Endothelial cell (in vitro differentiated cells): ENCODE data around the gene USP17L21. TPM values are rescaled to one million over a fixed set of nuclear protein-coding genes. Genes with fewer than 3 reads are reported as not detected.
A peak's percentile ranks its signal among the peaks of the same experiment; 100 is the strongest.
"Not testable (repeated sequence)": the region's sequence is repeated elsewhere in the genome, so short reads cannot be mapped to it uniquely, and the experiment has no call there.

ENCODE experiments used
- DNase-seq: peaks from one replicate; pipeline ENCODE4 v3.0.0; 2021; ENCODE audit warnings: low spot score
- H3K27ac Mint-ChIP-seq: one replicate; pipeline ENCODE4 v1.8.0; 2021; ENCODE audit warnings: mixed read lengths, inconsistent platforms; ENCODE audit not compliant: unreplicated experiment
- H3K27me3 Mint-ChIP-seq: one replicate; pipeline ENCODE4 v1.8.0; 2021; ENCODE audit warnings: mild to moderate bottlenecking, moderate library complexity, mixed read lengths, inconsistent platforms; ENCODE audit not compliant: unreplicated experiment
- H3K36me3 Mint-ChIP-seq: one replicate; pipeline ENCODE4 v1.8.0; 2021; ENCODE audit warnings: mild to moderate bottlenecking, low read depth, mixed read lengths, inconsistent platforms; ENCODE audit not compliant: unreplicated experiment
- H3K4me1 Mint-ChIP-seq: one replicate; pipeline ENCODE4 v1.8.0; 2021; ENCODE audit warnings: mild to moderate bottlenecking, mixed read lengths, inconsistent platforms; ENCODE audit not compliant: unreplicated experiment
- H3K4me3 Mint-ChIP-seq: one replicate; pipeline ENCODE4 v1.8.0; 2021; ENCODE audit warnings: mild to moderate bottlenecking, mixed read lengths, inconsistent platforms; ENCODE audit not compliant: unreplicated experiment
- H3K9me3 Mint-ChIP-seq: one replicate; pipeline ENCODE4 v1.8.0; 2021; ENCODE audit warnings: mixed read lengths, inconsistent platforms; ENCODE audit not compliant: unreplicated experiment
- long read RNA-seq: library from polyadenylated mRNA; unstranded; transcript quantifications from one replicate; pipeline ENCODE4 v2.0.0, GENCODE V29; 2020; ENCODE audit not compliant: unreplicated experiment
- total RNA-seq: library from RNA; stranded (reverse); fragmentation: NEBNext Ultra II Directional; extraction: Animal tissue kit (Norgen Biotek cat#: 25700); gene quantifications from one replicate; pipeline ENCODE4 v1.2.1, GENCODE V29; 2021; ENCODE audit not compliant: unreplicated experiment

Gene USP17L21, protein sequence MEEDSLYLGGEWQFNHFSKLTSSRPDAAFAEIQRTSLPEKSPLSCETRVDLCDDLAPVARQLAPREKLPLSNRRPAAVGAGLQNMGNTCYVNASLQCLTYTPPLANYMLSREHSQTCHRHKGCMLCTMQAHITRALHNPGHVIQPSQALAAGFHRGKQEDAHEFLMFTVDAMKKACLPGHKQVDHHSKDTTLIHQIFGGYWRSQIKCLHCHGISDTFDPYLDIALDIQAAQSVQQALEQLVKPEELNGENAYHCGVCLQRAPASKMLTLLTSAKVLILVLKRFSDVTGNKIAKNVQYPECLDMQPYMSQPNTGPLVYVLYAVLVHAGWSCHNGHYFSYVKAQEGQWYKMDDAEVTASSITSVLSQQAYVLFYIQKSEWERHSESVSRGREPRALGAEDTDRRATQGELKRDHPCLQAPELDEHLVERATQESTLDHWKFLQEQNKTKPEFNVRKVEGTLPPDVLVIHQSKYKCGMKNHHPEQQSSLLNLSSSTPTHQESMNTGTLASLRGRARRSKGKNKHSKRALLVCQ
- not detected for total RNA-seq
- long read RNA-seq, result 0 reads

GRCh38 chr4:9262572-9262971, at the start of gene USP17L21:
Gene USP17L21 (plus strand): TSS chr4:9262872. CDS start chr4:9262872, 0 bp downstream.
- H3K27ac Mint-ChIP-seq, H3K27me3 Mint-ChIP-seq, H3K36me3 Mint-ChIP-seq, H3K4me1 Mint-ChIP-seq, H3K9me3 Mint-ChIP-seq, H3K4me3 Mint-ChIP-seq, DNase-seq: not testable (repeated sequence)

GRCh38 chr4:9214701-9215100, 48.0 kb upstream of the USP17L21 start:
- not testable (repeated sequence) for H3K27ac Mint-ChIP-seq, DNase-seq, H3K27me3 Mint-ChIP-seq, H3K4me1 Mint-ChIP-seq, H3K36me3 Mint-ChIP-seq, H3K9me3 Mint-ChIP-seq, H3K4me3 Mint-ChIP-seq

GRCh38 chr4:9215105-9215504, 47.6 kb upstream of the USP17L21 start, which contains the start of gene USP17L11:
Gene USP17L11 (plus strand): TSS chr4:9215405. CDS start chr4:9215405, 0 bp downstream.
- DNase-seq, H3K4me3 Mint-ChIP-seq, H3K9me3 Mint-ChIP-seq, H3K4me1 Mint-ChIP-seq, H3K36me3 Mint-ChIP-seq, H3K27me3 Mint-ChIP-seq, H3K27ac Mint-ChIP-seq: not testable (repeated sequence)

DNA sequence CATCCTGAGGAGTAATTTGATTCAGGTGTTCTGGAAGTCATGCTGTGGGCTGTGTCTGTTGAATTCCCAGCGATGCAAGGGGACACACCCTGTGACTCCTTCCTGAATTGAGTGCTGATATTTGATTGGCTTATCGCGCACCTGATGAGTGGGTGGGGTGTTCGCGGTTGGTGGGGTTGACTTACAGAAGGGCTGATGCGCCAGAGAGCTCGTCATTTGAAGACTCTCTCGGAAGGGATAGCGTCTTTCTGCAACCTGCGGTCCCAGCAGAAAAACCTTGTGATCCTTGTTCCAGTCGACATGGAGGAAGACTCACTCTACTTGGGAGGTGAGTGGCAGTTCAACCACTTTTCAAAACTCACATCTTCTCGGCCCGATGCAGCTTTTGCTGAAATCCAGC, 42.8 kb upstream of the USP17L21 start, which contains the start of gene USP17L12:
TSS of gene USP17L12 (plus strand) at position 301 of the 400 bp plus-strand sequence. CDS start at position 301, 0 bp downstream.
- H3K4me1 Mint-ChIP-seq, H3K36me3 Mint-ChIP-seq, H3K27ac Mint-ChIP-seq, H3K4me3 Mint-ChIP-seq, DNase-seq, H3K27me3 Mint-ChIP-seq, H3K9me3 Mint-ChIP-seq: not testable (repeated sequence)

DNA sequence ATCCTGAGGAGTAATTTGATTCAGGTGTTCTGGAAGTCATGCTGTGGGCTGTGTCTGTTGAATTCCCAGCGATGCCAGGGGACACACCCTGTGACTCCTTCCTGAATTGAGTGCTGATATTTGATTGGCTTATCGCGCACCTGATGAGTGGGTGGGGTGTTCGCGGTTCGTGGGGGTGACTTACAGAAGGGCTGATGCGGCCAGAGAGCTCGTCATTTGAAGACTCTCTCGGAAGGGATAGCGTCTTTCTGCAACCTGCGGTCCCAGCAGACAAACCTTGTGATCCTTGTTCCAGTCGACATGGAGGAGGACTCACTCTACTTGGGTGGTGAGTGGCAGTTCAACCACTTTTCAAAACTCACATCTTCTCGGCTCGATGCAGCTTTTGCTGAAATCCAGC, 38.1 kb upstream of the USP17L21 start, which contains the start of gene USP17L13:
TSS of gene USP17L13 (plus strand) at position 301 of the 400 bp plus-strand sequence. CDS start at position 301, 0 bp downstream.
- H3K9me3 Mint-ChIP-seq, H3K27me3 Mint-ChIP-seq, H3K27ac Mint-ChIP-seq, H3K4me3 Mint-ChIP-seq, DNase-seq, H3K36me3 Mint-ChIP-seq, H3K4me1 Mint-ChIP-seq: not testable (repeated sequence)

- H3K9me3 Mint-ChIP-seq, H3K4me1 Mint-ChIP-seq, H3K27me3 Mint-ChIP-seq, DNase-seq, H3K27ac Mint-ChIP-seq, H3K36me3 Mint-ChIP-seq, H3K4me3 Mint-ChIP-seq: not testable (repeated sequence)
Observed at GRCh38 chr4:9230249-9230648, 32.4 kb upstream of the USP17L21 start.

GRCh38 chr4:9234085-9234484, 28.6 kb upstream of the USP17L21 start, which contains the start of gene USP17L15:
Gene USP17L15 (plus strand): TSS chr4:9234385. CDS start chr4:9234385, 0 bp downstream.
- not testable (repeated sequence) for H3K9me3 Mint-ChIP-seq, H3K36me3 Mint-ChIP-seq, H3K27ac Mint-ChIP-seq, H3K4me1 Mint-ChIP-seq, DNase-seq, H3K4me3 Mint-ChIP-seq, H3K27me3 Mint-ChIP-seq

DNA sequence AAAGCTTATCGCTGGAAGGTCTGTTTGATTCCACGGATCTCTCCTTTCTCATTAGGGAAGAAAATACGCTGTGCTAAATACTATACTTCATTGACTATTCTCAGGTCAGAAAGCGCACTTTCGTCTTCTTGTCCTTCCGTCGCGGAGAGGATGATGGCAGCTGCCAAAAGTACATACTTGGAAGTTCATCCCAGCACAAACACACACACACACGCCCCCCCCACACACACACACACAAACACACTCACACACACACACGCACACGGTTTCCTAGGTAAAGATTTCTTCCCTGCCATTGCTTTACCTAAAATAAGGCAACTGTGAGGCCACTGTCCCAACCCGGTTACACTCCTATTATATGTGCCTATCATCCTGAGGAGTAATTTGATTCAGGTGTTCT, 24.2 kb upstream of the USP17L21 start:
- not testable (repeated sequence) for H3K27me3 Mint-ChIP-seq, H3K27ac Mint-ChIP-seq, H3K4me3 Mint-ChIP-seq, H3K4me1 Mint-ChIP-seq, H3K9me3 Mint-ChIP-seq, DNase-seq, H3K36me3 Mint-ChIP-seq

GRCh38 chr4:9243579-9243978, 19.1 kb upstream of the USP17L21 start, which contains the start of gene USP17L17:
Gene USP17L17 (plus strand): TSS chr4:9243879. CDS start chr4:9243879, 0 bp downstream.
- H3K36me3 Mint-ChIP-seq, H3K9me3 Mint-ChIP-seq, DNase-seq, H3K4me1 Mint-ChIP-seq, H3K27me3 Mint-ChIP-seq, H3K27ac Mint-ChIP-seq, H3K4me3 Mint-ChIP-seq: not testable (repeated sequence)

DNA sequence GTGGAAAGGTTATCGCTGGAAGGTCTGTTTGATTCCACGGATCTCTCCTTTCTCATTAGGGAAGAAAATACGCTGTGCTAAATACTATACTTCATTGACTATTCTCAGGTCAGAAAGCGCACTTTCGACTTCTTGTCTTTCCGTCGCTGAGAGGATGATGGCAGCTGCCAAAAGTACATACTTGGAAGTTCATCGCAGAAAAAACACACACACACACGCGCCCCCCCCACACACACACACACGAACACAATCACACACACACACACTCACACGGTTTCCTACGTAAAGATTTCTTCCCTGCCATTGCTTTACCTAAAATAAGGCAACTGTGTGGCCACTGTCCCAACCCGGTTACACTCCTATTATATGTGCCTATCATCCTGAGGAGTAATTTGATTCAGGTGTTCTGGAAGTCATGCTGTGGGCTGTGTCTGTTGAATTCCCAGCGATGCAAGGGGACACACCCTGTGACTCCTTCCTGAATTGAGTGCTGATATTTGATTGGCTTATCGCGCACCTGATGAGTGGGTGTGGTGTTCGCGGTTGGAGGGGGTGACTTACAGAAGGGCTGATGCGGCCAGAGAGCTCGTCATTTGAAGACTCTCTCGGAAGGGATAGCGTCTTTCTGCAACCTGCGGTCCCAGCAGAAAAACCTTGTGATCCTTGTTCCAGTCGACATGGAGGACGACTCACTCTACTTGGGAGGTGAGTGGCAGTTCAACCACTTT, 14.6 kb upstream of the USP17L21 start, which contains the start of gene USP17L18:
TSS of gene USP17L18 (plus strand) at position 678 of the 728 bp plus-strand sequence. CDS start at position 678, 0 bp downstream.
- H3K27ac Mint-ChIP-seq, H3K27me3 Mint-ChIP-seq, H3K4me3 Mint-ChIP-seq, H3K36me3 Mint-ChIP-seq, H3K4me1 Mint-ChIP-seq, H3K9me3 Mint-ChIP-seq: not testable (repeated sequence)
- DNase-seq, result peak; percentile 2

GRCh38 chr4:9253078-9253477, 9.6 kb upstream of the USP17L21 start, which contains the start of gene USP17L19:
Gene USP17L19 (plus strand): TSS chr4:9253378. CDS start chr4:9253378, 0 bp downstream.
- not testable (repeated sequence) for H3K27ac Mint-ChIP-seq, H3K9me3 Mint-ChIP-seq, H3K27me3 Mint-ChIP-seq, H3K36me3 Mint-ChIP-seq, H3K4me1 Mint-ChIP-seq, H3K4me3 Mint-ChIP-seq, DNase-seq
